Islet of Langerhans (tissue), 1 donor: ENCODE results near the gene EHMT2.
"Not testable (repeated sequence)": the region's sequence is repeated elsewhere in the genome, so short reads cannot be mapped to it uniquely, and the experiment has no call there.

Experiments
- FAIRE-seq: peaks from one replicate; lab custom pipeline; 2011; peaks lifted over from hg19 to GRCh38; lab: Jason Lieb, UNC

The EHMT2 gene

GRCh38 chr6:31897612-31898382 is at the start of gene EHMT2:
Gene EHMT2, minus strand, starts transcription at chr6:31897698. Its CDS starts 21 bp downstream, at chr6:31897677.
- FAIRE-seq, result no peak

GRCh38 chr6:31947070-31947675 is 49.7 kb upstream of the EHMT2 start:
- FAIRE-seq, result no peak

DNA sequence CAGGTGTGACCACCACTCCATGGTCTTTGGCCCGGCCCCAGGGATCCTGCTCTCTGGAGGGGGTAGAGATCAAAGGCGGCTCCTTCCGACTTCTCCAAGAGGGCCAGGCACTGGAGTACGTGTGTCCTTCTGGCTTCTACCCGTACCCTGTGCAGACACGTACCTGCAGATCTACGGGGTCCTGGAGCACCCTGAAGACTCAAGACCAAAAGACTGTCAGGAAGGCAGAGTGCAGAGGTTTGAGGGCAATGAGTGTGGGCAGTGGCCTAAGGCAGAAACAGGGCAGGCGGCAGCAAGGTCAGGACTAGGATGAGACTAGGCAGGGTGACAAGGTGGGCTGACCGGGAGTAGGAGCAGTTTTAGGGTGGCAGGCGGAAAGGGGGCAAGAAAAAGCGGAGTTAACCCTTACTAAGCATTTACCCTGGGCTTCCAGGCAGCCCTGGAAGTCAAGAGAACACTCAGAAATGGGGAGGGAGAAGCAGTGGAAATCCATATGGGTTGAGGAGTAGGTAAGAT is 48.9 kb upstream of the EHMT2 start:
- no peak for FAIRE-seq

GRCh38 chr6:31945507-31946369 is 48.2 kb upstream of the EHMT2 start, which contains the start of gene CFB:
Gene CFB, plus strand, starts transcription at chr6:31946095. Its CDS starts 127 bp downstream, at chr6:31946222.
- FAIRE-seq, result no peak

DNA sequence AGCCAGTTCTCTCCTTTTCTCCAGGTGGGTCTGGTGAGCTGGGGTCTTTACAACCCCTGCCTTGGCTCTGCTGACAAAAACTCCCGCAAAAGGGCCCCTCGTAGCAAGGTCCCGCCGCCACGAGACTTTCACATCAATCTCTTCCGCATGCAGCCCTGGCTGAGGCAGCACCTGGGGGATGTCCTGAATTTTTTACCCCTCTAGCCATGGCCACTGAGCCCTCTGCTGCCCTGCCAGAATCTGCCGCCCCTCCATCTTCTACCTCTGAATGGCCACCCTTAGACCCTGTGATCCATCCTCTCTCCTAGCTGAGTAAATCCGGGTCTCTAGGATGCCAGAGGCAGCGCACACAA is 47.6 kb upstream of the EHMT2 start:
- FAIRE-seq, result no peak

- FAIRE-seq, result no peak
Measured at GRCh38 chr6:31943742-31944141, 46.2 kb upstream of the EHMT2 start.

DNA sequence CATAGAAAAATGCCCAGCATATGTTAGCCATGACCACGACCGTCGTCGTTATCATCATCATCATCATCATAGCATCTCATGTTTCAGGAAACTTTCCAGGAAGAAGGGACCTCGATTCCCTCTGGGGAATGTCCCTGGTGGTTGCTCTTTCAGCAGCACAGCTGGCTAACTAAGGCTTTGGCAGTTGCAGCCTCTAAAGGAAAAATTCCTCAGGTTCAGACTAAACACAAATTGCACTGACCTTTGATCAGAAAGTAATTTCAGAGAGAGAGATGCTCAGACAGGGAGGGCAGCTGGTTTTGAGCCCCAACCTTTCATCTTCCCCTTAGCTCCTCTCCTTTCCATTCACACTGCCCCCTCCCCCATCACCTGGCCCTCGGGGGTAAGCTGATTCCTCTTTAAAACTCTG is 42.8 kb upstream of the EHMT2 start:
- no peak for FAIRE-seq

DNA sequence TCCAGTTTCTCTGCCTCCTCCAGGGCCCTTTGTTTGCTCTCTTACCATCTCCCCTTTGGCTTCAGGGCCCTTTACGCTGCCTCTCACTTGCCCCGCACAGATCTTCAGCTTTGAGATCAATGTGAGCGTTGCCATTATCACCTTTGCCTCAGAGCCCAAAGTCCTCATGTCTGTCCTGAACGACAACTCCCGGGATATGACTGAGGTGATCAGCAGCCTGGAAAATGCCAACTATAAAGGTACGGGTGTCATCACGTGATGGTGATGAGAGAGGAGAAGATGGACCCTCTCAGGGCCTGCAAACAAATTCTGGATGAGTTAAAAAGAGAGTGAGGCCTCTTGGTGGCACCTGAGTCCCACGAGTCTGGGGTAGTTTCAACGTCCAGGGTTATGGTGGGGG is 38.3 kb upstream of the EHMT2 start:
- no peak for FAIRE-seq

GRCh38 chr6:31935021-31935420 is 37.5 kb upstream of the EHMT2 start:
- no peak for FAIRE-seq

- FAIRE-seq, result no peak
Measured at GRCh38 chr6:31933537-31933936, 36.0 kb upstream of the EHMT2 start.

DNA sequence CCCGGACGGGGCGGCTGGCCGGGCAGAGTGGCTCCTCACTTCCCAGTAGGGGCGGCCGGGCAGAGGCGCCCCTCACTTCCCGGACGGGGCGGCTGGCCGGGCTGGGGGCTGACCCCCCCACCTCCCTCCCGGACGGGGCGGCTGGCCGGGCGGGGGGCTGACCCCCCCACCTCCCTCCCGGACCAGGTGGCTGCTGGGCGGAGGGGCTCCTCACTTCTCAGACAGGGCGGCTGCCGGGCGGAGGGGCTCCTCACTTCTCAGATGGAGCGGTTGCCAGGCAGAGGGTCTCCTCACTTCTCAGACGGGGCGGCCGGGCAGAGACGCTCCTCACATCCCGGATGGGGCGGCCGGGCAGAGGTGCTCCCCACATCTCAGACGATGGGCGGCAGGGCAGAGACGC is 34.6 kb upstream of the EHMT2 start:
- not testable (repeated sequence) for FAIRE-seq

- no peak for FAIRE-seq
Measured at GRCh38 chr6:31930962-31931361, 33.5 kb upstream of the EHMT2 start.

GRCh38 chr6:31928672-31928939 is 31.1 kb upstream of the EHMT2 start:
- no peak for FAIRE-seq

DNA sequence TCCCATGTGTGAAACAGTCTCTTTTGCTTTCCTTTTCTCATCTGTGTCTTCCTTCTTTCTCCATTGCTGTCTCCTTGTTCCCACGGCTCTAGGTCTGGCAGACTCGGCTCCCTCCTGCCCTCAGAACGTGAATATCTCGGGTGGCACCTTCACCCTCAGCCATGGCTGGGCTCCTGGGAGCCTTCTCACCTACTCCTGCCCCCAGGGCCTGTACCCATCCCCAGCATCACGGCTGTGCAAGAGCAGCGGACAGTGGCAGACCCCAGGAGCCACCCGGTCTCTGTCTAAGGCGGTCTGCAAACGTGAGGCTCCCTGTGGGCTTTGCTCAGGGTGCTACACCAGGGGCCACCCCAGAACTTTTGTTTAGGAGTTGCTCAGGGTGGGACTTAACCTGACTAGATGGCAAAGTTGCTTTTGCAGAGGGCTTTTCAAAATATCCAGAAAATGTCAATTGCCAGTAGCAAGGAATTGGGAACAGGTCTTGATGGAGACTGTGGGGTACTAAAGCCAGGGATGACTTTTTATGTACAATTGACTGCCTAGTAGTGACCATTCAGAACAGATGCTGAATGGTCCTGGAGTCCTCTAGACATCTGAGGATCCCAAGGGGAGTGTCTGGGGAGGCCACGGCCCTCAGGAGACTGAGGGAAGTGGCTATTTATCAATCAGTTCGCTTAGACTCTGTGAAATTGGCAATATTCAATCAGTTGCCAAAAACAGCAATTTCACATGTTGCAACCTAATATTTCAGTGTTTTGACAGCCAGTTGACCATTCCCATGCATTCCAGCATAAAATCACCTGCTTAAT is 30.6 kb upstream of the EHMT2 start:
- FAIRE-seq, result no peak

- no peak for FAIRE-seq
Measured at GRCh38 chr6:31927242-31927862, 29.9 kb upstream of the EHMT2 start, which contains the start of gene C2. Gene C2, plus strand, starts transcription at chr6:31927717. Its CDS starts 36 bp downstream, at chr6:31927753.

DNA sequence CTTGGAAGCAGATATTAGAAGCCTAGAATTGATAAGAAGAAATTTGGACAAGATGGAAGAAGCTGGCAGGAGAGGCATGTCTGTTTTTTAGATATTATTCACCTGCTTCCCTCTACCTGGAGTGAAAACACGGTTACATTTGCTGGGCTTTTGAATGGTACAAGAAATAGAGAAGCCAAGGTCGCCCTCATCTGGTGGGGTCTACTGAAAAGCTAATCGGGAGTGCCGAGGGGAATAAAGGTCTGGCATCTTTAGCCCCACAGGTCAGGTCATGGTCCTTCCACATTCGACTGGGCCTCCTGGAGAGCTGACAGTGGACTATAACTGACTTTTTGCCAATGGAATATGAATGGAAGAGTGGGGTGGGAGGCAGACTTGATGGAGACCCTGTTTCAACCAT is 25.4 kb upstream of the EHMT2 start:
- no peak for FAIRE-seq

- FAIRE-seq, result no peak
Measured at GRCh38 chr6:31920811-31921210, 23.3 kb upstream of the EHMT2 start.

- no peak for FAIRE-seq
Measured at GRCh38 chr6:31919624-31920303, 22.3 kb upstream of the EHMT2 start.

DNA sequence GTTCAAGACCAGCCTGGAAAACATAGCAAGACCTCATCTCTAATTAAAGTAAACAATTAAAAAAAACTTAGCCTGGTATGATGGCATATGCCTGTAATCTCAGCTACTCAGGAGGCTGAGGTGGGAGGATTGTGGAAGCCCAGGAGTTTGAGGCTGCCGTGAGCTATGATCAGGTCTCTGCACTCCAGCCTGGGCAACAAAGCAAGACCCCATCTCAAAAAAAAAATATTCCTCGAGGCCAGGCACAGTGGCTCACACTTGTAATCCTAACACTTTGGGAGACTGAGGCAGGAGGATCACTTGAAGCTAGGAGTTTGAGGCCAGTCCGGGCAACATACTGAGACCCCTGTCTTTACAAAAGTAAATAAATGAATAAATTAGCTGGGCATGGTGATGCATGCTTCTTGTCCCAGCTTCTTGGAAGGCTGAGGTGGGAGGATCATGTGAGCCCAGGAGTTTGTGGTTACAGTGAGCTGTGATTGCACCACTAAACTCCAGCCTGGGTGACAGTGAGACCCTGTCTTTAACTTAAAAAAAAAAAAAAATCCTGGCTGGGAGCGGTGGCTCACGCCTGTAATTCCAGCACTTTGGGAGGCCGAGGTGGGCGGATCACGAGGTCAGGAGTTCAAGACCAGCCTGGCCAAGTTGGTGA is 20.7 kb upstream of the EHMT2 start:
- FAIRE-seq, result no peak

GRCh38 chr6:31915756-31916155 is 18.3 kb upstream of the EHMT2 start:
- no peak for FAIRE-seq

- no peak for FAIRE-seq
Measured at GRCh38 chr6:31915351-31915750, 17.9 kb upstream of the EHMT2 start.
